ENCODE results near the gene VPS37D.

- TF ChIP-seq EZH2 (IDR thresholded peaks at IDR 0.05) = no peak
- no peak for TF ChIP-seq POLR2AphosphoS5 (IDR thresholded peaks at IDR 0.05; ENCODE audit: borderline replicate concordance, low read depth, low read length)
- no peak for TF ChIP-seq FOXP2 (optimal IDR thresholded peaks at IDR 0.05; ENCODE audit: control extremely low read depth, extremely low read length, insufficient read depth)
Measured at GRCh38 chr7:73699370-73700068, 31.9 kb downstream of the VPS37D start.
